GM23338 (cell line): ENCODE data around the gene SYNDIG1L. TPM values are rescaled to one million over a fixed set of nuclear protein-coding genes. Genes with fewer than 3 reads are reported as not detected.
A peak's percentile ranks its signal among the peaks of the same experiment; 100 is the strongest.

Source experiments
- ATAC-seq: fragments of 200-7000 bp; cut with Tn5 transposase; 3 replicates; pipeline ENCODE4 v1.9.1; 2020
- DNase-seq: peaks from one replicate; pipeline ENCODE4 v3.0.0-alpha.2; 2015; ENCODE audit warnings: low spot score
- H2AFZ ChIP-seq: fragments of 200-600 bp; sonication (generic); 2 replicates; pipeline ENCODE4 v1.8.0; 2016; ENCODE audit warnings: antibody characterized with exemption, mild to moderate bottlenecking, moderate library complexity
- H3F3A ChIP-seq: fragments of 200-600 bp; sonication (generic); replicated peaks from 2 replicates; pipeline ENCODE4 v1.8.0; 2017; ENCODE audit warnings: antibody characterized with exemption, mixed run types, low read depth
- H3K27ac ChIP-seq: fragments of 200-600 bp; sonication (generic); 2 replicates; pipeline ENCODE4 v1.6.1; 2016; ENCODE audit warnings: low read depth
- H3K27me3 ChIP-seq: fragments of 200-600 bp; sonication (generic); 2 replicates; pipeline ENCODE4 v1.8.0; 2016; ENCODE audit warnings: mild to moderate bottlenecking, mixed run types, moderate library complexity; ENCODE audit not compliant: insufficient read depth
- H3K36me3 ChIP-seq: fragments of 200-600 bp; sonication (generic); 2 replicates; pipeline ENCODE4 v1.8.0; 2016; ENCODE audit warnings: mild to moderate bottlenecking; ENCODE audit not compliant: insufficient read depth
- H3K4me1 ChIP-seq: fragments of 200-600 bp; sonication (generic); 2 replicates; pipeline ENCODE4 v1.8.0; 2016; ENCODE audit warnings: mild to moderate bottlenecking, moderate library complexity; ENCODE audit not compliant: insufficient read depth
- H3K4me2 ChIP-seq: fragments of 200-600 bp; sonication (generic); 2 replicates; pipeline ENCODE4 v1.7.1; 2017; ENCODE audit warnings: mixed run types
- H3K4me3 ChIP-seq: fragments of 200-600 bp; sonication (generic); 2 replicates; pipeline ENCODE4 v1.6.1; 2016; ENCODE audit warnings: mixed run types
- H3K79me2 ChIP-seq: fragments of 200-600 bp; sonication (generic); replicated peaks from 2 replicates; pipeline ENCODE4 v1.8.0; 2017; ENCODE audit warnings: mild to moderate bottlenecking; ENCODE audit not compliant: insufficient read depth
- H3K9me2 ChIP-seq: fragments of 200-600 bp; sonication (generic); 2 replicates; pipeline ENCODE4 v1.8.0; 2017; ENCODE audit not compliant: insufficient read depth
- H4K20me1 ChIP-seq: fragments of 200-600 bp; sonication (generic); replicated peaks from 2 replicates; pipeline ENCODE4 v1.8.0; 2017; ENCODE audit warnings: mild to moderate bottlenecking; ENCODE audit not compliant: insufficient read depth
- H3K27ac Mint-ChIP-seq: 2 replicates; pipeline ENCODE4 v1.8.0; 2020; ENCODE audit warnings: inconsistent platforms, mild to moderate bottlenecking, moderate library complexity, mixed read lengths
- H3K27me3 Mint-ChIP-seq: 3 replicates; pipeline ENCODE4 v1.8.0; 2022; ENCODE audit warnings: low read depth, mild to moderate bottlenecking, moderate library complexity, mixed read lengths, inconsistent platforms; ENCODE audit not compliant: insufficient read depth, poor library complexity
- H3K36me3 Mint-ChIP-seq: 3 replicates; pipeline ENCODE4 v1.8.0; 2021; ENCODE audit warnings: low read depth, mild to moderate bottlenecking, inconsistent platforms, moderate library complexity, mixed read lengths
- H3K4me1 Mint-ChIP-seq: 3 replicates; pipeline ENCODE4 v1.8.0; 2020; ENCODE audit warnings: mild to moderate bottlenecking, inconsistent platforms, mixed read lengths
- H3K4me3 Mint-ChIP-seq: 3 replicates; pipeline ENCODE4 v1.8.0; 2021; ENCODE audit warnings: moderate library complexity, mild to moderate bottlenecking, inconsistent platforms, mixed read lengths
- H3K9me3 Mint-ChIP-seq: 3 replicates; pipeline ENCODE4 v1.8.0; 2020; ENCODE audit warnings: moderate library complexity, mild to moderate bottlenecking, inconsistent platforms, mixed read lengths
- CREB1 ChIP-seq: fragments of 250-450 bp; sonication (Bioruptor Pico); IDR thresholded peaks from 2 replicates; pipeline ENCODE4 v1.5.0; 2020; ENCODE audit warnings: low read depth, mild to moderate bottlenecking, moderate library complexity
- EZH2 ChIP-seq: fragments of 200-600 bp; sonication (generic); IDR thresholded peaks from one replicate; pipeline ENCODE4 v1.8.0; 2017; ENCODE audit warnings: antibody characterized with exemption, mild to moderate bottlenecking, low read depth; ENCODE audit not compliant: unreplicated experiment
- POLR2AphosphoS5 ChIP-seq: IDR thresholded peaks from 2 replicates; pipeline ENCODE4 v1.6.1; 2016; ENCODE audit warnings: antibody characterized with exemption, low read depth
- STAT1 ChIP-seq: IDR thresholded peaks from one replicate; pipeline ENCODE4 v1.6.1; 2016; ENCODE audit warnings: antibody characterized with exemption; ENCODE audit not compliant: unreplicated experiment
- ZNF114 ChIP-seq: fragments of 250-450 bp; sonication (Bioruptor Pico); IDR thresholded peaks from 2 replicates; pipeline ENCODE4 v1.5.0; 2020; ENCODE audit warnings: mild to moderate bottlenecking, moderate library complexity
- polyA plus RNA-seq: library from polyadenylated mRNA; unstranded; fragments of >200 nt; fragmentation: Nextera tagmentation; extraction: Ambion mirVana; gene quantifications from 2 replicates; pipeline ENCODE4 v1.2.1, GENCODE V29; 2016
- total RNA-seq: library from RNA; depleted of rRNA; stranded (reverse); fragments of >200 nt; shearing (Covaris generic); gene quantifications from 2 replicates; pipeline ENCODE4 v1.2.3, GENCODE V29; 2014
- TF ChIP-seq, protein P1 (sequence below): fragments of 250-450 bp; sonication (Bioruptor Pico); IDR thresholded peaks from 2 replicates; pipeline ENCODE4 v1.5.0; 2020; ENCODE audit warnings: mild to moderate bottlenecking, moderate library complexity
- TF ChIP-seq, protein P2 (sequence below), 2 experiments: fragments of 200-600 bp in 1 of 2; sonication (generic) in 1 of 2; conservative IDR thresholded peaks; 2 replicates each; pipeline versions ENCODE4 v1.5.1 to v1.6.1; 2016 to 2017; ENCODE audit warnings: antibody characterized with exemption in 2 of 2, low read depth in 2 of 2, mild to moderate bottlenecking in 2 of 2, moderate library complexity in 1 of 2

SYNDIG1L gene
- total and polyA plus RNA-seq, 2 experiments from 2014 or later, result 0.65 to 2.1 TPM

DNA sequence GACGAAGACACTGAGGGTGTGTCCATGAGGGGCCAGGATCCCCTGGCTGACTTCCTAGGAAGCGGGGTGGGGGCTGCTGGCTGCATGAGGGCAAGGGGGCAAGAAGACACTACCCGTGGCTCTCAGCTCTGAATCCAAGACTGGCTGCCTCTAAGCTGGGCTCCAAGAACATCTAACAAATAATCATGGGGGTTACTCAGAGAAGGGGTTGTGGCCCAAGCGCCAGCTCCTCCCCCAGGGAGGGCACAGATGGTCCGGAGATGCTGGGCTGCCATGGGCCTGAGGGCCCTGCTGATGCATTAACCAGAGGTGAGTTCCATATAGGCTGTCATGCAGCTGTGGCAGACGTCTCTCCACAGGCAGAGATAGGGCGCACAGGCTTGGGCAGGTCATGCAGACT, 14.3 kb downstream of the SYNDIG1L start (continued):
- TF ChIP-seq, protein P1, sequence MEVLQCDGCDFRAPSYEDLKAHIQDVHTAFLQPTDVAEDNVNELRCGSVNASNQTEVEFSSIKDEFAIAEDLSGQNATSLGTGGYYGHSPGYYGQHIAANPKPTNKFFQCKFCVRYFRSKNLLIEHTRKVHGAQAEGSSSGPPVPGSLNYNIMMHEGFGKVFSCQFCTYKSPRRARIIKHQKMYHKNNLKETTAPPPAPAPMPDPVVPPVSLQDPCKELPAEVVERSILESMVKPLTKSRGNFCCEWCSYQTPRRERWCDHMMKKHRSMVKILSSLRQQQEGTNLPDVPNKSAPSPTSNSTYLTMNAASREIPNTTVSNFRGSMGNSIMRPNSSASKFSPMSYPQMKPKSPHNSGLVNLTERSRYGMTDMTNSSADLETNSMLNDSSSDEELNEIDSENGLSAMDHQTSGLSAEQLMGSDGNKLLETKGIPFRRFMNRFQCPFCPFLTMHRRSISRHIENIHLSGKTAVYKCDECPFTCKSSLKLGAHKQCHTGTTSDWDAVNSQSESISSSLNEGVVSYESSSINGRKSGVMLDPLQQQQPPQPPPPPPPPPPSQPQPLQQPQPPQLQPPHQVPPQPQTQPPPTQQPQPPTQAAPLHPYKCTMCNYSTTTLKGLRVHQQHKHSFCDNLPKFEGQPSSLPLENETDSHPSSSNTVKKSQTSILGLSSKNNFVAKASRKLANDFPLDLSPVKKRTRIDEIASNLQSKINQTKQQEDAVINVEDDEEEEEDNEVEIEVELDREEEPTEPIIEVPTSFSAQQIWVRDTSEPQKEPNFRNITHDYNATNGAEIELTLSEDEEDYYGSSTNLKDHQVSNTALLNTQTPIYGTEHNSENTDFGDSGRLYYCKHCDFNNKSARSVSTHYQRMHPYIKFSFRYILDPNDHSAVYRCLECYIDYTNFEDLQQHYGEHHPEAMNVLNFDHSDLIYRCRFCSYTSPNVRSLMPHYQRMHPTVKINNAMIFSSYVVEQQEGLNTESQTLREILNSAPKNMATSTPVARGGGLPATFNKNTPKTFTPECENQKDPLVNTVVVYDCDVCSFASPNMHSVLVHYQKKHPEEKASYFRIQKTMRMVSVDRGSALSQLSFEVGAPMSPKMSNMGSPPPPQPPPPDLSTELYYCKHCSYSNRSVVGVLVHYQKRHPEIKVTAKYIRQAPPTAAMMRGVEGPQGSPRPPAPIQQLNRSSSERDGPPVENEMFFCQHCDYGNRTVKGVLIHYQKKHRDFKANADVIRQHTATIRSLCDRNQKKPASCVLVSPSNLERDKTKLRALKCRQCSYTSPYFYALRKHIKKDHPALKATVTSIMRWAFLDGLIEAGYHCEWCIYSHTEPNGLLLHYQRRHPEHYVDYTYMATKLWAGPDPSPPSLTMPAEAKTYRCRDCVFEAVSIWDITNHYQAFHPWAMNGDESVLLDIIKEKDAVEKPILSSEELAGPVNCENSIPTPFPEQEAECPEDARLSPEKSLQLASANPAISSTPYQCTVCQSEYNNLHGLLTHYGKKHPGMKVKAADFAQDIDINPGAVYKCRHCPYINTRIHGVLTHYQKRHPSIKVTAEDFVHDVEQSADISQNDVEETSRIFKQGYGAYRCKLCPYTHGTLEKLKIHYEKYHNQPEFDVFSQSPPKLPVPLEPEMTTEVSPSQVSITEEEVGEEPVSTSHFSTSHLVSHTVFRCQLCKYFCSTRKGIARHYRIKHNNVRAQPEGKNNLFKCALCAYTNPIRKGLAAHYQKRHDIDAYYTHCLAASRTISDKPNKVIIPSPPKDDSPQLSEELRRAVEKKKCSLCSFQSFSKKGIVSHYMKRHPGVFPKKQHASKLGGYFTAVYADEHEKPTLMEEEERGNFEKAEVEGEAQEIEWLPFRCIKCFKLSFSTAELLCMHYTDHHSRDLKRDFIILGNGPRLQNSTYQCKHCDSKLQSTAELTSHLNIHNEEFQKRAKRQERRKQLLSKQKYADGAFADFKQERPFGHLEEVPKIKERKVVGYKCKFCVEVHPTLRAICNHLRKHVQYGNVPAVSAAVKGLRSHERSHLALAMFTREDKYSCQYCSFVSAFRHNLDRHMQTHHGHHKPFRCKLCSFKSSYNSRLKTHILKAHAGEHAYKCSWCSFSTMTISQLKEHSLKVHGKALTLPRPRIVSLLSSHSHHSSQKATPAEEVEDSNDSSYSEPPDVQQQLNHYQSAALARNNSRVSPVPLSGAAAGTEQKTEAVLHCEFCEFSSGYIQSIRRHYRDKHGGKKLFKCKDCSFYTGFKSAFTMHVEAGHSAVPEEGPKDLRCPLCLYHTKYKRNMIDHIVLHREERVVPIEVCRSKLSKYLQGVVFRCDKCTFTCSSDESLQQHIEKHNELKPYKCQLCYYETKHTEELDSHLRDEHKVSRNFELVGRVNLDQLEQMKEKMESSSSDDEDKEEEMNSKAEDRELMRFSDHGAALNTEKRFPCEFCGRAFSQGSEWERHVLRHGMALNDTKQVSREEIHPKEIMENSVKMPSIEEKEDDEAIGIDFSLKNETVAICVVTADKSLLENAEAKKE (CRISPR knock-in tag), result no peak
- TF ChIP-seq POLR2AphosphoS5, result no peak

DNA sequence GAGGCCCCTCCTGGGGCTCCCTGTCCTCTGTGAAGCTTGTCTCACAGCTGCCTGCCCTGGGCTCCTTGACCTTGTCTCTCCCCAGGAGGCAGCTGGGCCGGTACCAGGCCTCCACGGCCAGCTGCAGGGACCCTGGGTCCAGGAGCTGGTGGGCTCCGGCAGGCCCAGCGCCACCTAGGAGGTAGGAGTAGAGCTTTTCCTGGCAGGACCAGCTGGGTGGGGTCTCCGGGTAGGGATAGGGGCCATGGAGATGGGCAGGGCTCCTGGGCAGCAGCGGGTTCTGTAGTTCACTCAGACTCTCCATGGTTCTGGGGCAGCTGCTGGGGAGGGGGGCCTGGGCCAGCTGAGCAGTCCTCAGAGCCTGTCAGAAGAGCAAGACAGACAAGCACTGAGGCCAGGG, 16.6 kb downstream of the SYNDIG1L start:
- H3K4me1 Mint-ChIP-seq, result peaks cover 15% of the 10 kb centered on the region

More for the DNA sequence above, 16.6 kb downstream of the SYNDIG1L start:
- H3K27ac ChIP-seq, result no peak overlapping the region
- Mint-ChIP-seq H3K9me3 (no peaks in the 10 kb centered on the region), H3K4me3 (no peak overlapping the region), H3K27me3 (peaks cover 12% of the 10 kb centered on the region), H3K36me3 (no peaks in the 10 kb centered on the region; the same call in 1 of the 3 replicates), H3K27ac (no peak overlapping the region)
- H3K27me3 ChIP-seq, result no peaks in the 10 kb centered on the region
- no peak overlapping the region for H3K4me2 ChIP-seq
- H4K20me1 ChIP-seq, result no peaks in the 10 kb centered on the region
- no peak overlapping the region for H2AFZ ChIP-seq
- no peak overlapping the region for H3K4me3 ChIP-seq
- H3K9me2 ChIP-seq, result no peaks in the 10 kb centered on the region
- peaks cover 8% of the 10 kb centered on the region for H3K4me1 ChIP-seq
- ATAC-seq (no peak), DNase-seq (no peak)
- no peaks in the 10 kb centered on the region for H3F3A ChIP-seq
- H3K36me3 ChIP-seq, result no peaks in the 10 kb centered on the region
- H3K79me2 ChIP-seq, result no peaks in the 10 kb centered on the region
- TF ChIP-seq CREB1 (CRISPR knock-in tag), result no peak
- TF ChIP-seq ZNF114, result no peak
- TF ChIP-seq, protein P2, sequence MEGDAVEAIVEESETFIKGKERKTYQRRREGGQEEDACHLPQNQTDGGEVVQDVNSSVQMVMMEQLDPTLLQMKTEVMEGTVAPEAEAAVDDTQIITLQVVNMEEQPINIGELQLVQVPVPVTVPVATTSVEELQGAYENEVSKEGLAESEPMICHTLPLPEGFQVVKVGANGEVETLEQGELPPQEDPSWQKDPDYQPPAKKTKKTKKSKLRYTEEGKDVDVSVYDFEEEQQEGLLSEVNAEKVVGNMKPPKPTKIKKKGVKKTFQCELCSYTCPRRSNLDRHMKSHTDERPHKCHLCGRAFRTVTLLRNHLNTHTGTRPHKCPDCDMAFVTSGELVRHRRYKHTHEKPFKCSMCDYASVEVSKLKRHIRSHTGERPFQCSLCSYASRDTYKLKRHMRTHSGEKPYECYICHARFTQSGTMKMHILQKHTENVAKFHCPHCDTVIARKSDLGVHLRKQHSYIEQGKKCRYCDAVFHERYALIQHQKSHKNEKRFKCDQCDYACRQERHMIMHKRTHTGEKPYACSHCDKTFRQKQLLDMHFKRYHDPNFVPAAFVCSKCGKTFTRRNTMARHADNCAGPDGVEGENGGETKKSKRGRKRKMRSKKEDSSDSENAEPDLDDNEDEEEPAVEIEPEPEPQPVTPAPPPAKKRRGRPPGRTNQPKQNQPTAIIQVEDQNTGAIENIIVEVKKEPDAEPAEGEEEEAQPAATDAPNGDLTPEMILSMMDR (conservative IDR thresholded peaks at IDR 0.05; ENCODE audit: low read depth in 2 of 2), result peak in 1 of 2 experiments; percentile 36; a peak in 2 of 4 replicates
- TF ChIP-seq STAT1, result no peak
- no peak for TF ChIP-seq EZH2
